Mesothelial cell of epicardium (in vitro differentiated cells): ENCODE results near the gene SMG7. TPM values are rescaled to one million over a fixed set of nuclear protein-coding genes. Genes with fewer than 3 reads are reported as not detected.

Experiments used
- DNase-seq, 2 experiments: peaks; one replicate each; pipeline ENCODE4 v3.0.0; 2021; ENCODE audit warnings: low spot score in 2 of 2; ENCODE audit not compliant: unreplicated experiment in 2 of 2
- H3K27ac Mint-ChIP-seq: 2 replicates; pipeline ENCODE4 v1.8.0; 2021; ENCODE audit warnings: mixed read lengths
- H3K27me3 Mint-ChIP-seq: 2 replicates; pipeline ENCODE4 v1.8.0; 2021; ENCODE audit warnings: low read depth, mixed read lengths
- H3K36me3 Mint-ChIP-seq: 2 replicates; pipeline ENCODE4 v1.8.0; 2021; ENCODE audit warnings: mixed read lengths
- H3K4me1 Mint-ChIP-seq: 2 replicates; pipeline ENCODE4 v1.8.0; 2021; ENCODE audit warnings: mixed read lengths
- H3K4me3 Mint-ChIP-seq: 2 replicates; pipeline ENCODE4 v1.8.0; 2021; ENCODE audit warnings: mild to moderate bottlenecking, moderate library complexity, mixed read lengths
- H3K9me3 Mint-ChIP-seq: 2 replicates; pipeline ENCODE4 v1.8.0; 2021; ENCODE audit warnings: mixed read lengths
- CTCF ChIP-seq: fragments of 200-600 bp; sonication (generic); IDR thresholded peaks from one replicate; pipeline ENCODE4 v1.5.0; 2021; ENCODE audit warnings: antibody characterized with exemption; ENCODE audit not compliant: unreplicated experiment
- total RNA-seq: library from RNA; stranded (reverse); gene quantifications from 3 replicates; pipeline ENCODE4 v1.2.1, GENCODE V29; 2021

The SMG7 gene
- total RNA-seq, 1 donor from 2014 or later, result 60.6 TPM

GRCh38 chr1:183600634-183601033 is 128.3 kb downstream of the SMG7 start:
- no peak for DNase-seq
- peaks cover 9% of the 10 kb centered on the region for H3K4me1 Mint-ChIP-seq
- H3K27ac Mint-ChIP-seq, result no peak overlapping the region
- peaks cover 2% of the 10 kb centered on the region for H3K27me3 Mint-ChIP-seq
- H3K4me3 Mint-ChIP-seq, result no peak overlapping the region
- H3K9me3 Mint-ChIP-seq, result peaks cover 3% of the 10 kb centered on the region
- no peaks in the 10 kb centered on the region for H3K36me3 Mint-ChIP-seq
- TF ChIP-seq CTCF, result no peak

GRCh38 chr1:183602510-183602909 is 130.2 kb downstream of the SMG7 start:
- H3K9me3 Mint-ChIP-seq, result peaks cover 3% of the 10 kb centered on the region
- no peak overlapping the region for H3K27ac Mint-ChIP-seq
- H3K4me3 Mint-ChIP-seq, result no peak overlapping the region
- no peak for TF ChIP-seq CTCF
- DNase-seq, result no peak
- H3K4me1 Mint-ChIP-seq, result peaks cover 9% of the 10 kb centered on the region
- no peaks in the 10 kb centered on the region for H3K36me3 Mint-ChIP-seq
- H3K27me3 Mint-ChIP-seq, result peaks cover 2% of the 10 kb centered on the region

Other genes with a start within 250 kb of the SMG7 start
- 0.45 to 1.2 TPM (median 0.69 TPM) in 3 replicates for gene NMNAT2, start 54.1 kb upstream of the SMG7 start, total RNA-seq
- gene NCF2, start 118.0 kb downstream of the SMG7 start, total RNA-seq, result 0.16 to 0.47 TPM in 2 of 3 replicates, not detected in the other
- 72.9 to 75.7 TPM (median 73.9 TPM) in 3 replicates for gene ARPC5, start 163.3 kb downstream of the SMG7 start, total RNA-seq
- gene APOBEC4, start 180.8 kb downstream of the SMG7 start, total RNA-seq, result not detected in 3 replicates